Trophoblast cell (in vitro differentiated cells and primary cell): ENCODE data around the gene NFKBIA.

Experiments
- DNase-seq, 2 donors: peaks; one replicate each; pipeline ENCODE4 v3.0.0-alpha.2; 2016
- H2AFZ ChIP-seq: 2 replicates; pipeline ENCODE4 v1.6.1; 2013; ENCODE audit warnings: low read length, moderate library complexity, mild to moderate bottlenecking; ENCODE audit not compliant: insufficient read depth, poor library complexity
- H2AK5ac ChIP-seq: 2 replicates; pipeline ENCODE4 v1.6.1; 2013; ENCODE audit warnings: mild to moderate bottlenecking, low read length
- H2BK120ac ChIP-seq: 2 replicates; pipeline ENCODE4 v1.6.1; 2013; ENCODE audit warnings: low read length, mild to moderate bottlenecking, moderate library complexity; ENCODE audit not compliant: insufficient read depth, poor library complexity
- H2BK12ac ChIP-seq: 2 replicates; pipeline ENCODE4 v1.6.1; 2013; ENCODE audit warnings: mild to moderate bottlenecking, low read length, moderate library complexity
- H2BK5ac ChIP-seq: 2 replicates; pipeline ENCODE4 v1.6.1; 2013; ENCODE audit warnings: low read length, low read depth, moderate library complexity, mild to moderate bottlenecking; ENCODE audit not compliant: poor library complexity
- H3K14ac ChIP-seq: 2 replicates; pipeline ENCODE4 v1.6.1; 2013; ENCODE audit warnings: mild to moderate bottlenecking, low read length
- H3K18ac ChIP-seq: 2 replicates; pipeline ENCODE4 v1.6.1; 2013; ENCODE audit warnings: mild to moderate bottlenecking, low read length
- H3K23ac ChIP-seq: 2 replicates; pipeline ENCODE4 v1.6.1; 2013; ENCODE audit warnings: low read length
- H3K27ac ChIP-seq: 2 replicates; pipeline ENCODE4 v1.5.1; 2013; ENCODE audit warnings: low read depth, mild to moderate bottlenecking, inconsistent platforms, low read length, moderate library complexity
- H3K27me3 ChIP-seq: 2 replicates; pipeline ENCODE4 v1.6.1; 2013; ENCODE audit warnings: inconsistent platforms, mild to moderate bottlenecking, low read length, moderate library complexity; ENCODE audit not compliant: insufficient read depth
- H3K36me3 ChIP-seq, 2 experiments: 1 replicate in 1 of 2; 2 replicates in 1 of 2; pipeline ENCODE4 v1.6.1; 2013; ENCODE audit warnings: low read length in 2 of 2, mild to moderate bottlenecking in 2 of 2, moderate library complexity in 1 of 2; ENCODE audit not compliant: insufficient read depth in 2 of 2, control insufficient read depth in 1 of 2
- H3K4ac ChIP-seq: 2 replicates; pipeline ENCODE4 v1.6.1; 2013; ENCODE audit warnings: low read depth, mild to moderate bottlenecking, low read length, moderate library complexity
- H3K4me1 ChIP-seq, 2 experiments: 1 replicate in 1 of 2; 2 replicates in 1 of 2; pipeline ENCODE4 v1.6.1; 2013; ENCODE audit warnings: low read length in 2 of 2, mild to moderate bottlenecking in 2 of 2, moderate library complexity in 1 of 2; ENCODE audit not compliant: insufficient read depth in 2 of 2, control insufficient read depth in 1 of 2
- H3K4me2 ChIP-seq: 2 replicates; pipeline ENCODE4 v1.6.1; 2013; ENCODE audit warnings: inconsistent platforms, mild to moderate bottlenecking, low read length, moderate library complexity
- H3K4me3 ChIP-seq: 2 replicates; pipeline ENCODE4 v1.5.1; 2013; ENCODE audit warnings: mild to moderate bottlenecking, low read depth, low read length, inconsistent platforms
- H3K79me1 ChIP-seq: one replicate; pipeline ENCODE4 v1.6.1; 2013; ENCODE audit warnings: low read length
- H3K79me2 ChIP-seq: 2 replicates; pipeline ENCODE4 v1.6.1; 2013; ENCODE audit warnings: low read length, mild to moderate bottlenecking; ENCODE audit not compliant: control insufficient read depth, insufficient read depth, poor library complexity
- H3K9ac ChIP-seq: 2 replicates; pipeline ENCODE4 v1.6.1; 2013; ENCODE audit warnings: mild to moderate bottlenecking, low read length
- H3K9me3 ChIP-seq: 2 replicates; pipeline ENCODE4 v1.6.1; 2013; ENCODE audit warnings: low read depth, mild to moderate bottlenecking, control low read depth, inconsistent platforms, low read length; ENCODE audit not compliant: insufficient read depth
- H4K12ac ChIP-seq: 2 replicates; pipeline ENCODE4 v1.6.1; 2013; ENCODE audit warnings: low read depth, mild to moderate bottlenecking, low read length, moderate library complexity
- H4K8ac ChIP-seq: 2 replicates; pipeline ENCODE4 v1.6.1; 2013; ENCODE audit warnings: low read depth, mild to moderate bottlenecking, low read length, moderate library complexity
- H4K91ac ChIP-seq: one replicate; pipeline ENCODE4 v1.6.1; 2013; ENCODE audit warnings: low read depth, mild to moderate bottlenecking, low read length, moderate library complexity
- WGBS: extraction: QIAGEN DNeasy Blood & Tissue Kit; methylation state at CpG from one replicate; pipeline ENCODE4 v1.1.7; 2013; ENCODE audit warnings: missing lambda C conversion rate; ENCODE audit not compliant: insufficient read length, insufficient coverage; ENCODE audit errors: extremely low coverage; 5-methylcytosine and 5-hydroxymethylcytosine counted together

NFKBIA gene

GRCh38 chr14:35430459-35431199 is 26.1 kb upstream of the NFKBIA start:
- no peaks in the 10 kb centered on the region for H3K9me3 ChIP-seq
- H2BK5ac ChIP-seq: no peak overlapping the region
- H2BK120ac ChIP-seq: no peak overlapping the region
- WGBS: no CpG with 5 or more reads among the region's 13 CpGs
- H4K8ac ChIP-seq: no peak overlapping the region
- no peaks in the 10 kb centered on the region for H3K27me3 ChIP-seq
- H3K4me3 ChIP-seq: no peak overlapping the region
- no peak overlapping the region for H3K27ac ChIP-seq
- H4K12ac ChIP-seq: no peak overlapping the region
- H3K79me1 ChIP-seq: no peaks in the 10 kb centered on the region
- H2AFZ ChIP-seq: no peak overlapping the region
- no peaks in the 10 kb centered on the region for H3K79me2 ChIP-seq
- no peaks in the 10 kb centered on the region for H3K36me3 ChIP-seq
- H3K14ac ChIP-seq: no peak overlapping the region
- H3K23ac ChIP-seq: no peak overlapping the region
- no peak overlapping the region for H3K4ac ChIP-seq
- no peak overlapping the region for H3K4me2 ChIP-seq
- DNase-seq: no peak
- no peak overlapping the region for H4K91ac ChIP-seq
- no peak overlapping the region for H2BK12ac ChIP-seq
- H2AK5ac ChIP-seq: no peak overlapping the region
- H3K18ac ChIP-seq: no peak overlapping the region
- no peaks in the 10 kb centered on the region for H3K4me1 ChIP-seq
- H3K9ac ChIP-seq: no peak overlapping the region

- Histone ChIP-seq H3K27ac (no peak overlapping the region), H3K79me1 (no peaks in the 10 kb centered on the region), H4K8ac (no peak overlapping the region), H3K9me3 (no peaks in the 10 kb centered on the region), H3K36me3 (no peaks in the 10 kb centered on the region), H3K23ac (no peak overlapping the region), H3K27me3 (no peaks in the 10 kb centered on the region), H3K79me2 (no peaks in the 10 kb centered on the region), H3K4me1 (no peaks in the 10 kb centered on the region), H3K4ac (no peak overlapping the region), H3K4me2 (no peak overlapping the region), H2BK120ac (no peak overlapping the region), H4K12ac (no peak overlapping the region), H3K18ac (no peak overlapping the region), H2BK12ac (no peak overlapping the region), H3K14ac (no peak overlapping the region), H4K91ac (no peak overlapping the region), H2BK5ac (no peak overlapping the region), H3K9ac (no peak overlapping the region), H2AK5ac (no peak overlapping the region), H3K4me3 (no peak overlapping the region), H2AFZ (no peak overlapping the region)
- no CpG with 5 or more reads among the region's 4 CpGs for WGBS
- DNase-seq: no peak
These were observed 25.4 kb upstream of the NFKBIA start for GRCh38 chr14:35429951-35430350.

DNA sequence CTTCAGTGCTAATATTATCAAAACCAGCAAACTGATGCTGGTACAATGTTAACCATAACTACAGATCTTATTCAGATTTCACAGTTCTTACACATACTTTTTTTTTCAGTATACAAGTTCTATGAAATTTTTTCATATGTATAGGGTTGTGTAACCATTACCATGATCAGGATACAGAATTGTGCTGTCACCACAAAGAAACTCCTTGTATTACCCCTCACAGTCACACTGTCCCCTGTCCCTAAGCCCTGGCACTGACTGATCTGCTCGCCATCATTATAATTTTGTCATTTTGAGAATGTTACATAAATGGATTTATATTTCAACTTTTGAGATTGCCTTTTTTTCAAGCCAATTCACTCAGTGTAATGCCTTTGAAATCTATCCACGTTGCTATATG is 21.3 kb upstream of the NFKBIA start:
- Histone ChIP-seq H3K79me1 (no peaks in the 10 kb centered on the region), H2BK120ac (no peak overlapping the region), H4K12ac (no peak overlapping the region), H4K8ac (no peak overlapping the region), H3K18ac (no peak overlapping the region), H3K4ac (no peak overlapping the region), H3K27me3 (no peaks in the 10 kb centered on the region), H3K27ac (no peak overlapping the region), H2BK5ac (no peak overlapping the region), H3K4me2 (no peak overlapping the region), H2BK12ac (no peak overlapping the region), H2AK5ac (no peak overlapping the region), H2AFZ (no peak overlapping the region), H3K9ac (no peak overlapping the region), H3K36me3 (no peaks in the 10 kb centered on the region), H4K91ac (no peak overlapping the region), H3K79me2 (no peaks in the 10 kb centered on the region), H3K23ac (no peak overlapping the region), H3K4me1 (no peaks in the 10 kb centered on the region), H3K4me3 (no peak overlapping the region), H3K9me3 (peaks cover 3% of the 10 kb centered on the region), H3K14ac (no peak overlapping the region)
- WGBS: no CpG with 5 or more reads among the region's 2 CpGs
- no peak for DNase-seq

DNA sequence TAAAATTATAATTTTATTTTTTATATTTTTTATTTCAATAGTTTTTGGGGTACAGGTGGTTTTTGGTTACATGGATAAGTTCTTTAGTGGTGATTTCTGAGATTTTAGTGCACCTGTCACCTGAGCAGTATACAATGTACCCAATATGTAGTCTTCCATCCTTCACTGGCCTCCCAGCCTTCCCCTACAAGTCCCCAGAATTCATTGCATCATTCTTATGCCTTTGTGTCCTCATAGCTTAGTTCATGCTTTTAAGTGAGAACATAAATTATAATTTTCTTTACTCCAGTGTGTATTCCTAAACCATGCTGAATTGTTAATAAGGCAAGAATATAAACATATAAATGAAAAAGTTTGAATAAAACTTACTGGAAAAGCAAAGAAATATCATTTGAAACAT is 19.1 kb upstream of the NFKBIA start:
- H4K91ac ChIP-seq: no peak overlapping the region

More for the DNA sequence above, 19.1 kb upstream of the NFKBIA start:
- no peak overlapping the region for H3K9ac ChIP-seq
- no peak overlapping the region for H3K23ac ChIP-seq
- no peaks in the 10 kb centered on the region for H3K27me3 ChIP-seq
- peaks cover 3% of the 10 kb centered on the region for H3K9me3 ChIP-seq
- H2BK12ac ChIP-seq: no peak overlapping the region
- H3K4ac ChIP-seq: no peak overlapping the region
- H2AFZ ChIP-seq: no peak overlapping the region
- H3K79me2 ChIP-seq: no peaks in the 10 kb centered on the region
- H2BK120ac ChIP-seq: no peak overlapping the region
- H2BK5ac ChIP-seq: no peak overlapping the region
- H4K12ac ChIP-seq: no peak overlapping the region
- no peaks in the 10 kb centered on the region for H3K36me3 ChIP-seq
- H3K4me3 ChIP-seq: no peak overlapping the region
- no peaks in the 10 kb centered on the region for H3K79me1 ChIP-seq
- no peak overlapping the region for H3K18ac ChIP-seq
- no peak overlapping the region for H3K4me2 ChIP-seq
- no peak overlapping the region for H3K14ac ChIP-seq
- no peak overlapping the region for H2AK5ac ChIP-seq
- no peak overlapping the region for H4K8ac ChIP-seq
- no peak overlapping the region for H3K27ac ChIP-seq
- DNase-seq: no peak
- H3K4me1 ChIP-seq: no peaks in the 10 kb centered on the region
